Breast epithelium (tissue), 3 donors: ENCODE results near the gene HAPLN2.

Experiments
- CTCF ChIP-seq, 3 donors: fragments of 450-650 bp; IDR thresholded peaks; one replicate each; pipeline ENCODE4 v1.5.1; 2016 to 2017; ENCODE audit warnings: antibody characterized with exemption in 3 of 3, mild to moderate bottlenecking in 3 of 3, moderate library complexity in 3 of 3
- POLR2A ChIP-seq: fragments of 450-650 bp; IDR thresholded peaks from one replicate; pipeline ENCODE4 v1.6.1; 2016; ENCODE audit warnings: antibody characterized with exemption, mild to moderate bottlenecking, moderate library complexity

DNA sequence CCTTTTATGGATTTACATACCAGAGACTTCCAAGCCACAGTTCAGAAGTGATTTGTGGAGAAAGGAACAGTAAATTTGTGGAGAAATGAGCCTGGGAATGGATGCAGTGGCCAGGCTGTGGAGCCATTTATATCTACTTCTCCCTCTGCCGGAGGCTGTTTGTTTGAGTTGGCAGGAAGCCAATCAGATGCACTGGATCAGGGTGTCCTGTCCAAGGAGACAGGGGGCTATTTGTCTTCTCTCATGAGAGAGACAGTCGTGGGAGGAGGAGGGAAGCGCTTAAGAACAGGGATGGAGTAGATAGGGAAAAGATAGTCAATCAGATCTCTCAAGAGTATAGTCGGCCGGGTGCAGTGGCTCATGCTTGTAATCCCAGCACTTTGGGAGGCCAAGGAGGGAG, 2.8 kb upstream of the HAPLN2 start:
- no peak for TF ChIP-seq CTCF (IDR thresholded peaks at IDR 0.05)
- TF ChIP-seq POLR2A = no peak
